DMS 273 treated with DMSO at 0.1 percent for 48 hours (cell line): ENCODE results near the gene GLYATL1.

Experiments used
- DNase-seq: peaks from one replicate; lab custom pipeline; 2025; lab: John Stamatoyannopoulos, UW

Gene GLYATL1, protein sequence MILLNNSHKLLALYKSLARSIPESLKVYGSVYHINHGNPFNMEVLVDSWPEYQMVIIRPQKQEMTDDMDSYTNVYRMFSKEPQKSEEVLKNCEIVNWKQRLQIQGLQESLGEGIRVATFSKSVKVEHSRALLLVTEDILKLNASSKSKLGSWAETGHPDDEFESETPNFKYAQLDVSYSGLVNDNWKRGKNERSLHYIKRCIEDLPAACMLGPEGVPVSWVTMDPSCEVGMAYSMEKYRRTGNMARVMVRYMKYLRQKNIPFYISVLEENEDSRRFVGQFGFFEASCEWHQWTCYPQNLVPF

DNA sequence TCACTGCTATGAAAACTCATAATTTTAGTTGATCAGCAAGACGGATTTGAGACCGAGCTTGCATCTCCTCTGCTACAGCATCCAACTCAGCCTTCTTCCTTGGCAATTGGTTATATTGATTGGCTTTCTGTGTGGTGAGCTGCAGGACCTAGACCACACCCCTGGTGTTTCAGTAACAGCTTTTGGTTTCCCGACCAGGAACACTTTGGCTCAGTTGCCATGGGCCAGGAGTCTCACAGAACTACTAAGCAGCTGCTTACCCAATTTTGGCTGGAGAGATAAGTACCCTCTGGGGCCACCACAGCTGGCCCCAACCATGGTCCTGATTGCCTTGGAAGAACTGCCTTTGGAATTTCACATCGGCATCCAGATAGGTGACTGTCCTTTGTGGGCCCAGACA, at the start of gene GLYATL1:
TSS of gene GLYATL1 (plus strand) at position 212 of the 400 bp plus-strand sequence. CDS start 7,600 bp downstream, outside the sequence.
- DNase-seq, result no peak

DNA sequence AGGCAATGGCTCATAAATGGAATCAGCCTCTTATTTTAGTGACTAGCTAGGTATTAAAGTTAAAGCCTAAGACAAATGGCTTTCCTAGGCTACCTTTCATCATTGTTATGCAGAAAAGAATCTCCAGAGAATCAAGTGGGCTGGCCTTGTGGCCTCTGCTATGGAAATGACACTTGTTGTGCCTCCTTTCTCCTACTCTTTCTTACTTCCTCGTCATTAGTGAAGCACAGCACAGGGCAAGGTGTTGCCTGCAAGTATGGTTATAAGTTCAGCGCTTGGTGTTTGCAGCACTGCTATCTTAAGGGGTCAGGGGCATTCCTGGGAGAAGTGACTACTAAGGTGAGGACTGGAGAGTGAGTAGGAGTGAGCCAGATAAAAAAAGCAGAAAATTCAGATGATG, 45.4 kb upstream of the GLYATL1 start:
- DNase-seq, result no peak

DNA sequence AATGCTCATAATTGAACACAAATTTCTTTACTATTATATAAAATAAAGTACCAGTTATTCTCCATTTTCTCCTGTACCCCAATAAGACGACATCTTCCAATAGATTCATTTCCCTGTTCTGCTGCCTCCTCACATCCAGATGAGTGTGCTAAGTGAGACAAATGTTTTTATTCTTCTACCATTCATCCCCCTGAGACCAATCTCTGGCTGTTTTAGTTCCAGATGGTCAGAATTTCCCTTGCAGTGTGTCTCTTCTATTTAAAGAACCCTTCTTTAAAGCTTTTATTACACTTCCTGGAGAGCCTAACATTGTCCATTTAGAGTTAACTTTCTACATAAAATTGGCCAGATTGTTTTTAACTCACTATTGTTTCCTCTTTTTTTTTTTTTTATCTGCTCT, 41.2 kb upstream of the GLYATL1 start:
- DNase-seq, result no peak

DNA sequence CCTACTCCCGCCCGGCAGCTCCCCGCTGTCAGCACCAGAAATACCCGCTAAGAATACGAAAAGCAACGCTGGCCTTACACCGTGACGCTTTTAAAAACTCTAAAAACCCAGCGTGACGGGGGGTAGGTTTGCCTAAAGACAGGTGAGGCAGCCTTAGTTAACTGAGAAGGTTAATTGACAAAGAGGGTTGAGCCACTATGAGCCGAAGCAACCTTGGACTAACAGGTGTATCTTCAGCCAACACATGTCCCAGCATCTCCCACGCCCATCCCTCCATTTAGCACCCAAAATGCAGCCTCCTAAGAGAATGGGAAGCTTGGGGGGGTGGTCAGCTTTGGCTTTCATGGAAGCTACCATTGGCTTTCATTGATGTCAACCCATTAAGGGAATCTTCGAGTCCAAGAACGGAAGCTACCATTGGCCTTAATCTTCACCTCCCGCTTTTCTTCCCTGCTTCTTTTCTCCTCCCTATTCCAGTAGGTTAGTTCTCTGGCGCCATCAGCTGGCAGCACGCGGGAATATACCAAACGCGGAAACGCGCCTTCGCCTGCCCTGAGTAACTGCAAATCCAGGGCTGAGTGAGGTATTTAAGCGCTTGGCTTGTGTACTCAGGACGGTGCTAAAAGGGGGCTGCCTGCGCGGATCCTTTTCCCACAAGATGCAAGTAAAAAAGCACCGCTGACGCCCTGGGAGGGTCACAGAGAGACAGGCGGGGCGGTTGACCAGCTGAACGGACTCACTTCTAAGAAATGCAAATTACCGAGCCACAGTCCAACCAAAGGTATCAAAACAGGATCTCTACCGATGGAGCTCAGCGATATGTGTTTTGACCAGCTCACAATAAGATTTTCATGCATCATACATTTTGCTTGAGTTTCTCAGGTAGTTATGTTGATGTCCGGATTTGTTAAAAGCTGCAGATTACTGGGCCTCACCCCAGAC, 38.5 kb upstream of the GLYATL1 start:
- no peak for DNase-seq

DNA sequence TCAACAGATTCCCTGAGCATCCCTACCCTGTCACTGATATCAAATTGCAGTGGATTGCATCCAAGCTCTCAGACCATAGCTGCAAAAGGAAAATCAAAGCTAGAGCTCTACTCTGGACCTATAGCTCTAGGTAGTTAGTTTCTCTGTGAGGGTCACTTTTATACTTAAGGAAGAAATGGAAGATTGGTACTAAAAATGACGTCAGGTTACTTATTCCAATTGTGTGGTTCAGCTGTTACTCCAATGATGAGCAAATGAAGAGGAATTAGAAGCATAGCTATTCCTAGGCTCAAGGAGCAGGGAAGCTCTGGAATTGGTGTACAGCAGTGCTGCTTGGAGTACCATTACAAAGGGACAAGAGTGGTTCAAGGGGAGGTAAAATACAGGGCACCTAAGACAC, 36.4 kb upstream of the GLYATL1 start:
- no peak for DNase-seq

DNA sequence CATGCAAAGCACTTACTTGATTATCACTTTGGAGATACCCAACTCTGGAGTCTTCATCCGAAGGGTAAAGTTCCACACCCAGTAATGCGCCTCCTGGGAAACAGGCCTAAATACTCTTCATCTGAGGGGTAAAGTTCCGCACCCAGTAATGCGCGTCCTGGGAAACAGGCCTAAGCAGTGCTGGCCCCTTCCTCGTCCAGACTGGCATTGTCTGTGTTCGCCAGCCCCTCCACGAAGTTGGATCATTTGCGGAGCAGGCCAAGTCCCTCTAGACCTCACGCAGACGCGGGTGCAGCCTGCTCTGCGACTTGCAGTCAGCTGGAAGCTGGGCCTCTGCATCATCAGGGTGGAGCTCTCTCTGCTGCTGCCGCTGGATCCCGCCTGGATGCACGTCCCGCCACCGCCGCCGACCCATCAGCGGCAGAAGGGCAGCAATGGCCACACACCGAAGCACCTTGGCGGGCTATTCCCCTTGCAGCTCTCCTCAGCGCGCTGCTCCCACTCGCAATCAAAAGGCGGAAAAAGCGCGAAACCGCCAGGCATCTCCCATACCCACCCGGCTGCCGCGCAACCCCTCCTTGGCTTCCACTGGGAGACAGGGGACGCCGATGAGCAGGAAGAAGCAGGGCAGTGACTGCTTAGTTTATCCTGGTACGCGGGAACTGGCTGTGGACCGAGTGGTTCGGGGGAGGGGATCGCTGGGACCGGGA, 34.1 kb upstream of the GLYATL1 start:
- DNase-seq, result peak; percentile 36

DNA sequence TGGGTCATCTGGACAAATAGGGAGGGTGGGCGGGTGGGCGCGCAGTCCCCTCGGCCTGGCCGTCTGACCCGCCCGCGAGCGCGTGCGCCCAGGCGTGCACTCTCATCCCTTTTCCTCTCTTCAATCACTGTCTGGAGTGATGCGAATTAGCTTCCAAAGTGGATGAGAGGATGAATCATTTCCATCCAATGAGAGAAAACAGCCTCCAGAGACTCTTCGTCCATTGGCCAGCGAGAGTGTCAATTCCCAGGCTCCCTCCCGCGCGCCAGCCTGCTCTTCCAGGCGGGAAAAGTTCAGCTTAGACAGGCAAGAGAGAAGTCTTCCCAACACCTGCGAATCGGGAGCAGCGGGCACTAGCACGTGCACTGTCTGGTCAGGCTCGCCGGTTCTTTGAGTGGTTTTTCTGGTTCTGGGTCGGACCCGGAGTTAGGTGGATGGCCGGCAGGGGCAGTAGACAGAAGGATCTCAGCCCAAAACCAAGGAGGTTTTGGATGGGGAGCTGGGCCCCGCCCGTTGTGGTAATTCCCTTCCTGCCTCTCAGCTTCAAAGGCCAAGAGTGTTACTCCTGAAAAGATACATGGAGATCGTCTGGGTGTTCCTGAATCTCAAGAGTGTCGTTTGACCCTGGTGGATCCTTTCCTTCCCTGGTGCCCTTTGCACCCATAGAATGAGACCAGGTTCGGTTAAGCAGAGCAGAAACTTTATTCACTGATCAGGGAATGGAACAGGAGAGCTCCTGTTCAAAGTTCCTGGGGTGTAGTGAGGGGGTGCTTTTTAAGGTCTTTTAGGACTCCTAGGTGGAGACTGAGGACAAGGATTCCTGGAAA, 33.4 kb upstream of the GLYATL1 start:
- peak; percentile 51 for DNase-seq

DNA sequence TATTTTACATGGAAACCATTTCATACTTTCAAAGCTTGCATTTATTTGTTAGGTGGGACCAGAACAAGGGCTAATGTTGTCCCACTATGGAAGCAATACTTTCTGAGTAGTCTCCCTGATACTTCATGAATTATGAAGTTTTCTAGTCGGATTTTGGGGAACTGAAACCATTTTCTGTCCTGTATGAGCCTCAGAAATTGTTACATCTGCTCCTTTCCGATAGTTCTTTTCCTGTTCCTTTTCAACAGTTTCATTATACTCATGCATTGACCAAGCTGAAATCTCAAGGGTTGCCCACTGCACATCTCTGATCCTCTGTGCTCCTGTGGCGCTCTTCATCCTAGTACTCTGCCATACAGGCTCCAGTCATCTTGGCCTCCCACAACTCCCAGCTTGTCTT, 31.5 kb upstream of the GLYATL1 start:
- DNase-seq, result no peak

DNA sequence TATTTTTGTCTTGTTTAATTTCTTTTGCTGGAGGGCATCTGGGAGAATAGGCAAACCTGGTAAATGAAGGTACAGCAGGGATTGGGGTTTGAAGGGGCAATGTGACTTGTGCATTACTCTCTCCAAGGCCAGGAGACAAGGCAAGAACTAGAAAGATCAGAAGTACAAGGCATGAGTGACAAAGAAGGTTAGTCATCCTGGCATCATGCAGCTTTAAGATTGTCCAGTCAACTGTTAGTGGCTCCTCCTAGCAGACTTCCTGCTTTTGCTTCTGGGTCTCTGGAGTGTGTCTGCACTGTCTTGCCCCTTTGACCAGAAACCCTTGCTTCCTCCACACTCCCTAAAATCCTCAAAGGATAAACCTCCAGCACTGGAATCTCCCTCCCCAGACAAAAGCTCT, 27.2 kb upstream of the GLYATL1 start:
- no peak for DNase-seq

DNA sequence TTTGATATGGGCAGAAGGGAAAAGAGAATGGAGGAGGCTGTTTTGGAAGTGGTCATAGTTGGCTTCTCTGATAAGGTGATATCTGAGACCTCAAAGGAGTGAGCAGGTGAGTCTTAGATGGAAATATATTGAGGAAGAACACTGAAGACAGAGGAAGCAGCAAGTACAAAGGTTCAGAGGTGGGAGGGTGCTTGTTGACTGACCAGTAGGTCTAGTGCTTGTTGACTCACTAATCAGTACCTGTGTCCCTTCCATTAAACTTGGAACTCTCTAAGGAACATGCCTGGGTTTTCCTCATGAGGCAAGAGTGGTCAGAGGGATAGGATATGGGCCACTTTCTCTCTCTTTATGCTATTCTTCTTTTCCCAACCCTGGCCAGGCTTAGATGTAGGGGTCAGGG, 25.6 kb upstream of the GLYATL1 start:
- DNase-seq, result no peak

DNA sequence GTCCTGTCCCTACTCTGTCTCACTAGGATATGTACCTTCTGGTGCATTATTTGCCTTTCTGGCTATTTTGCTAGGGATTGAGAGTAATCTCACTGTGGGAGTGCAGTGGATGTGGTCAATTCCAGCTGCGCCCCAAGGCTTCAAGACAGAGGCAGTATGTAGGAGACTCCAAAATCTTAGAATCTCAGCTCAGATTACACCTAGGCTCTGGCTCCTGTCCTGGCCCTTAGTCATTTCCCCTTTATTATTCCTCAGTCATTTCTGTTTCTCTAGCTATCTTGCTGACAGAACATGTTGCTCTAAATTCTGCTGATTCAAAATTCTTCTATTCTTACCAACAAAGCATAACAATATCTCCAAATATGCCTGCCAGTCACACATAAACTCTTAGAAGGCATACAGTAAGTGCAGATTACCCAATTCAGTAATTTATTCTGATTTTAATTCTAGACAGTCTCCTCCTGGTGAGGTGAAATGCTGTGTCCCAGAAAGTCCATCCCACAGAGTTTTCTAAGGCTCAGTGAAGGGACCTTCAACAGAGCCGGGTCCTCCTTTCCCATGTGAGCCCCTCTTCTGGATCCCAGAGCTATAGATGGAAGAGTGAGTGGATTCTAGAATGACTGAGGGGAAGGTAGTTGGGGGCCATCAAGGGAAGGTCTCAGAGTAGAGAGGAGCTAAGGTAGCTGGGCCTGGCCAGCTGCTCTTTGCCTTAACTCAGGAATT, 24.3 kb upstream of the GLYATL1 start:
- DNase-seq, result no peak

DNA sequence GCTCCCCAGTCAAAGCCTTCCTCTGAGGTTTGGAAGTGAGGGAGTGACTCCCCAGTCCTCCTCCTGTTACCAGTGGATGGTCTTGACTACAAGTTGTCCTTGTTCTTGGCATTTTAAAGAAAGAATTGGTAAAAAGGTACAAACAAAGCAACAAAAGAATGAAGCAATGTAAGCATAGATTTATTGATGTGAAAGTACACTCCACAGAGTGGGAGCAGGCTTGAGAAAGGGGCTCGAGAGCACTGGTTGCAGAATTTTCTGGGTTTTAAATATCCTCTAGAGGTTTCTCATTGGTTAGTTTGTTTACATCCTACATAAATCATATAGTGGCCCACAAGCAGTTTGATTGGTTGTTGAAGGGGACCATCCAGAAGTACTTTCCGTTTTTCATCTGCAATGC, 22.7 kb upstream of the GLYATL1 start:
- no peak for DNase-seq

DNA sequence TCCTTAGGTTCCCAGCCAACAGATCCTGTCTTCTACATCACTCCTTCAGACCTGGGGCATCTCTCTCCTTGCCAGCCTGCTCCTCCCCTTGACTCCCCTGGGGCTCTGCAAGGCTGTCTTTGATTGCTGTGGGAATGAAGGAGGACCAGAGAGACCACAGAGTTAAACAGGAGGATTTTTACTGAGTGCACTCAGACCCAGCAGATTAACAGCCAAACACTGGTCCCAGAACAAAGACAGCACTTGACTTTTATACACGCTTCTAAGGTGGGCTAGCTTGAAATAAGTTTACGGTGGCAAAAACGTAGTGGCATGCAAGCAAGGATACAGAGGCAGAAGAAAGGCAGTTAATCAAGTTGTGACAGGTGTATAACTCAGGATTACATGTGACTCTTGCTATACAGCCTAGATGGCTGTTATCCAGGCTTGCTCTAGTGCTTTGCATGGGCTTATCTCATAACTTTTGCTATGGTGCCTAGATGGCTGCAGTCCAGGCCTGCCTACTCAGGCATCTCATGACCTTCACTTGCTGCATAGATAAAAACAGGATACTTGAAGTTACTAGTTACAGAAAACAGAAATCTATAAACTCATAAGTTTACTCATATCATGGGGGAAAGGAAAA, 22.0 kb upstream of the GLYATL1 start:
- no peak for DNase-seq

DNA sequence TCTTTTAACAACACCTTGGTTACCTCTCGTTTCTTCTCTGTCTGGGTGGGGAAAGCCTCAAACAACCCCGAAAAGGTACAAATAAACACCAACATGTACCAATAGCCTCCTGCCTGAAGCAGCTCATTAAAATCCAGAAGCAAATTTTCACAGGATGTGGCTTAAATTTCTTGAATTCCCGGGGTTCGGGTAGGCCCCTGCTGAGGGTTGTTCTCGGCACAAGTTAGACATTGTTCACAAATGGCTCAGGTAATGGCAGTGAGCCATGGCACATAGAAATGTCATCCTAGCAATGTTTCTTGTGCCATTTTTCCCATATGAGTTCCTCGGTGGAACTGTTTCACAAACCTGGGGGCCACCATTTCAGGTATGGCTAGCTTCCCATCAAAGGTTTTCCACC, 19.7 kb upstream of the GLYATL1 start:
- DNase-seq, result no peak

DNA sequence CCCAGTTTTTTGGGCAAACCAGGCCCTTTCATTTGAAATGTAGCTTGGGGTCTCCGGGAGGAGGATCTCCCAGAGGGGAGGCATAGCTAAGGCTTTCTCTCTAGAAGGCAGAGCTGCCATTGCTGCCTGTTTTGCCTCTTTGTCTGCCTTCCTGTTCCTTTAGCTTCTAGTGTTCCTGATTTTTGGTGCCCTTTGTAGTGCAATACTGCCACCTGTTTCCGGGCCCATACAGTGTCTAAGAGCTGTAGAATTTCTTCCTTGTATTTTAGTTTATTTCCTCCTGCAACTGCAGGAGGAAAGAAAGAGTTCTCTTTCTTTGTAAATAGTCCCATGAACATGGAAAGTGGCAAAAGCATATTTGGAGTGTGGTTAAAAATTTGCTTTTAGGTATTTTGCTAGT, 19.3 kb upstream of the GLYATL1 start:
- no peak for DNase-seq

DNA sequence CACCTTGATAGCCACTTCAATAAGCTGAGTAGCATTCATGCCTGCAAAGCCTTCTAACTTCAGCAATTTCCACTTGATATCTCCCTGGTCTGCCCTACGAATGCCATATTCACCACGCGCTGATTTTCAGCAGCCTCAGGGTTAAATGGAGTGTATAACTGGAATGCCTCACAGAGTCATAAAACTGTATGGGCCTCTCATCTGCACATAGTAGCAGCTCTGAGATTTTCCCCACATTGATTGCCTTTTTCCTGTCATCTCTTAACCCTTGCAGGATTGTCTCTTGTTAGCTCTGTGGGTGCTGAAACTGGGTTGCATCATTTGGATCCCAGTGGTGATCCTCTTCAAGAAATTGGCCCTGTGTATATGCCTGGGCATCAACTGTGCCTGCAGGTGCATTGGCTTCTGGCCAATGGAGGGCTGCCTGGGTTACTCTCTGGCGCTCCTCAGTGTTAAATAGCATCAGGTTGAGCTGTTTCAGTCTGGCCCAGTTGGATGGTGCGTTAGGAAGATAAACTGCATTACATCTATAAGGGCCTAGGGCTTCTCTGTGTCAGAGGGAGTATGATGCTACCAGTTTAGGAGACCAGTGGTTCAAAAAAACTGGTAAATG, 17.4 kb upstream of the GLYATL1 start:
- no peak for DNase-seq

DNA sequence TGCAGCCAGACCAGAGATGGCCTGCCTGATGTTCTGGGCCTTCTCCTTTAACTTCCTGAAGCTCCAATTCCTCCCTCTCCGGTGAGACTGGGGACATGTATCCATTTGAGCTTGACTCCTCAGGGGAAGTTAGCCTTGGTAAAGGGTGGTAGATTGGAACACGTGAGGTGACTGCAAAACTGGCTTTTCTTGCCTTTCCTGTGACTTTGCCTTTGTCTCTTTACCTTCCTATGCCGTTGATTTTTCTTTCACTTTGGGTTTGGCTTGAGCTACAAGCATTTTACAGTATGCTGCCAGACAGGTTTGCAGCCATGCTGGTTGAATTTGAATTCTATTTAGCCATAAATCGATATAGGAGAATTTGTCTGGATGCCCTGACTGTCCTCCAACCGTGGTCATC, 16.8 kb upstream of the GLYATL1 start:
- DNase-seq, result no peak

DNA sequence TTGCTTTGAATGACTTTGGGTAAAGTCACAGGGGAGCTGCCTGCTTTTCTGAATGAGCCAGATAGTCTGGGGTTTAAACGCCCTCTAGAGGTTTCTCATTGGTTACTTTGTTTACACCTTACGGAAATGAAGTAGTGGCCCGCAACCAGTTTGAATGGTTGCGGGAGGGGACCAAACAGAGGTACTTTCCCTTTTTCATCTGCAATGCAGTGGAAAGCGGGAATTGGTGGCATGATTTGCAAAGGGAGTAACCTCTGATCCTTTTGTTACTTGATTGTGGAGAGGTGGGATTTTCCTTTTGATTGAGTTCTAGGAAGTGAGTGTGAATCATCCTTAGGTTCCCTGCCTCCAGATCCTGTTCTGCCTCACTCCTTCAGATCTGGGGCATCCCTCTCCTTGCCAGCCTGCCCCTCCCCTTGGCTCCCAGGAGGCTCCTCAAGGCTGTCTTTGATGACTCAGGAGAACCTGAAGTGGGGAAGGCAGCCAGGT, 15.9 kb upstream of the GLYATL1 start:
- DNase-seq, result no peak

DNA sequence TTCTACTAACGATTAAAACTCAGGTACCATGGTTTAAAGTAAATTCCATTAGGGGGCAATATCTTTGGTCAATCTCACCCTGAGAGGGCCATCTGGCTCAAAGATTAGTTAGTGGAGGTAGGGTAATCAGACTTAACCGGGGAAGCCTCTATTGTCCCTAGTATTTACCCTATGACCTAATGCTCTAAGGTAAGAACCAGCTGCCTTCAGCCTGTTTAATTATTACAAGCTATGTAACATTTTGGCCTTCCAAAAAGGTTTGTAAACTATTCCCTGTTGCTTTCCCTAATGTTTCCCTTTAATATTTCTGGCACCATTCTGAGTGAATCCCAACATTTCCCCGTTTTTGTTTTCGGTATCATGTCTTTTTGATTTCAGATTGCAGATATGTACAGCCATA, 15.1 kb upstream of the GLYATL1 start:
- no peak for DNase-seq

DNA sequence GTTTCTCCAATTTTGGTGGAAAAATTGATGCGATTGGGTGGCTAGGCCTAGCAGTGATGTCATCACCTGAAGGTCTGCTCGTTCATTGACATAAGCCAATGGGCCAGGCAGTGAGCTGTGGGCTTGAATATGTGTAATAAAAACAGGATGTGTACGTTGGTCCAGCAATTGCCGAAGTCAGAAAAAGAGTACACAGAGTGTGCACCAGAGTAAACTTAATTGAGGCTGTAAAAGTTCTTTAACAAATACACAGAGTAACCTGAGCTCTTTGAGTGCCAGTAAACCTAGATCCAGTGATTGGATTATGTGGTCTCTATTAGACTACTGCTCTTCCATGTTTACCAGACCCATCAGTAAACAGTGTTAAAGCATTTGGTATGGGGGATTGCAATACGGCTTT, 13.0 kb upstream of the GLYATL1 start:
- no peak for DNase-seq
